ENCODE results near the gene SMC6.

SMC6 gene

GRCh38 chr2:17634997-17635396 is 118.6 kb downstream of the SMC6 start:
- no peak for TF ChIP-seq CTCF (IDR thresholded peaks at IDR 0.05; ENCODE audit: borderline replicate concordance, insufficient read depth, low read depth, low read length)
- no peak overlapping the region for H3K4me3 ChIP-seq (ENCODE audit: low read depth, low read length)

DNA sequence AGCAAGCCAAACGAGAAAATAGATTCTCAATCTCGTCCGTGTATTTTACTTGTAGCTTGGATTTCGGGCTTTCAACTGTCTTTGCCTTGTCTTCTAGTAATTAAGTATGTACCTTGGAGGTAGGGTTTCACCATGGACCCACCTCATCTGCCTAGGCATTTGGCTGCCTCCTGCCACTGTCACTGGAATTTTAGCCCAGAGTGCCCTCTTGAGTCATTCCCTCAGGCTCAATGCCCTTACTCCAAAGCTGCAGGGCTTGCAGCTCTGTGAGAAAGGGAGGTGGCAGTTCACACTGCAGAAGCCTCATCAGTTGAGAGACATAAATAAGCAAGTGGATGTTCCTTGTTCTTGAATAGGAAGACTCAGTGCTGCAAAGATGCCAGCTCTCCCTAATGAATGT is 123.5 kb downstream of the SMC6 start:
- no peak for TF ChIP-seq CTCF (IDR thresholded peaks at IDR 0.05; ENCODE audit: borderline replicate concordance, insufficient read depth, low read depth, low read length)
- H3K4me3 ChIP-seq (ENCODE audit: low read depth, low read length) = no peak overlapping the region

DNA sequence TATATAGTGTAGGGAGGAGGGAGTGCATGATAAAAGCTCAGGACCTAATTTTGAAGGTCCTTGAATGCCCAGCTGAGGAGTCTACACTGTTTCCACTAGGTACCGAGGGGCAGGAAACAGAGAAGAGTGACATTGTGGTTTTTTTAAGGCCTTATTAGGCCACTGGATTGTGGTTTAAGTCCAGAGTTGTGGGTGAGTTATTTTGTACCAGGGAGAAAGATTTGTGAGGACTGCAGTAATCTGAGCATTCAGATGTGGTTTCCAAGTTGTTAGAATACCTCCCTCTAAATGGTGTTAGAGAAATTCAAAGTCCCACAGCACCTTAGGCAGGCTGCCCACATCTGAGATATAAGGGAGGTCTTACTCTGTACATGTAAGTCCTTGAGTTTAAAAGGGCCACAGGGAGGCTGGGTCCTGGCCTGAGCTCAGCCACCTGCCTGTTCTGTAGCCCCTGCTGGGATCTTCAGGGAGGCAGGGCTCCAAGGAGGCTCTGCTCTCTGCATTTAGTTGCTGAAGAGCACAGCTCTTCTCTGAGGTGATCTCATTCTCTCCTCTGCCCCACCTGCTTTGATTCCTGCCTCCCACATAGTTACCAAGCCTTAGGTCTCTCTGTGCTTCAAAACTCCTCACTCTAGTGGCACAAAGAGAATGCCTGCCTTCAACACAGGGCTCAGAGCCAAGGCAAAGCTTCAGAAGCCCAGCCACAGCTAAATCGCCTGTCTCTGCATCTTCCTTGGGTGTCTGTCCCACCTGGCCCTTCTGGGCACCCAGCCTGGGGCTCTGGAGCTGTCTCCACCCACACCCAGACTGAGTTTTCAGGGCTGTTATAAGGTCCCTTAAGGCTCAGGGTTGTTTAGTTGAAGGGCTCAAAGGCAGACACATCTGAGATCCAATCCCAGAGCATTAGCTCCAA is 125.0 kb downstream of the SMC6 start:
- no peak for TF ChIP-seq CTCF (IDR thresholded peaks at IDR 0.05; ENCODE audit: borderline replicate concordance, insufficient read depth, low read depth, low read length)
- no peak overlapping the region for H3K4me3 ChIP-seq (ENCODE audit: low read depth, low read length)

DNA sequence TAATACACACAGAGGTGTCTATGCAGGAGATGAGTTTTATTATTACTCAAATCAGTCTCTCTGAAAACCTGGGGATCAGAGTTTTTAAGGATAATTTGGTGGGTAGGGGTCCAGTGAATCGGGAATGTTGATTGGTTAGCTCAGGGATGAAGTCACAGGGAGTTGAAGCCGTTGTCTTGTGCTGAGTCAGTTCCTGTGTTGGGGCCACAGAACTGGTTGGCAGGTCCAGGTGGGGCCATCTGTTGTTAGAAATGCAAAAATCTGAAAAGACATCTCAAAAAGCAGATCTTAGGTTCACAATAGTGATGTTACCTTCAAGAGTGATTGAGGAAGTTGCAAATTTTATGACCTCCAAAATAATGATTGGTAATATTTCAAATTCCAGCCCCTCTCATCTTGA is 126.2 kb downstream of the SMC6 start:
- no peak overlapping the region for H3K4me3 ChIP-seq (ENCODE audit: low read depth, low read length)

GRCh38 chr2:17626986-17627385 is 126.6 kb downstream of the SMC6 start:
- no peak overlapping the region for H3K4me3 ChIP-seq (ENCODE audit: low read depth, low read length)
- no peak for TF ChIP-seq CTCF (IDR thresholded peaks at IDR 0.05; ENCODE audit: borderline replicate concordance, insufficient read depth, low read depth, low read length)

More for the DNA sequence above, 126.2 kb downstream of the SMC6 start:
- no peak for TF ChIP-seq CTCF (IDR thresholded peaks at IDR 0.05; ENCODE audit: borderline replicate concordance, insufficient read depth, low read depth, low read length)

GRCh38 chr2:17625446-17625845 is 128.2 kb downstream of the SMC6 start:
- TF ChIP-seq CTCF (IDR thresholded peaks at IDR 0.05; ENCODE audit: borderline replicate concordance, insufficient read depth, low read depth, low read length) = no peak

DNA sequence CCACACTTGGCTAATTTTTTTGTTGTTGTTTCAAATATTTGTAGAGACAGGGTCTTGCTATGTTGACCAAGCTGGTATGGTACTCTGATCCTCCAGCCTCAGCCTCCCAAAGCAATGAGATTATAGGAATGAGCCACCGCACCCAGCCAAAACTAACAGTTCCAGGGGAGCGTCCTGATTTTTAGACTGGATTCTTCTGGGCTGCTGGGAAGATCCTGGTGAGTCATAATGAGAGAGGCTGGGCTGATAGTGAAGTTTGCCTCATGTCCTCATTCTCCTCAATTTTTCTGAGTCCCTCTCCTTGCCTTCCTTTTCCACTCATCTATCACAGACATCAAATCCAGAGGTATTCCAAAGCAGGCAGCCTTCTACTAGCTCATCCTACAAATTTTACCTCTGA is 131.8 kb downstream of the SMC6 start:
- TF ChIP-seq CTCF (IDR thresholded peaks at IDR 0.05; ENCODE audit: borderline replicate concordance, insufficient read depth, low read depth, low read length) = no peak
- no peak overlapping the region for H3K4me3 ChIP-seq (ENCODE audit: low read depth, low read length)

More at GRCh38 chr2:17625446-17625845, 128.2 kb downstream of the SMC6 start:
- H3K4me3 ChIP-seq (ENCODE audit: low read depth, low read length) = no peak overlapping the region
